ENCODE measurements around the gene ADAM15.

DNA sequence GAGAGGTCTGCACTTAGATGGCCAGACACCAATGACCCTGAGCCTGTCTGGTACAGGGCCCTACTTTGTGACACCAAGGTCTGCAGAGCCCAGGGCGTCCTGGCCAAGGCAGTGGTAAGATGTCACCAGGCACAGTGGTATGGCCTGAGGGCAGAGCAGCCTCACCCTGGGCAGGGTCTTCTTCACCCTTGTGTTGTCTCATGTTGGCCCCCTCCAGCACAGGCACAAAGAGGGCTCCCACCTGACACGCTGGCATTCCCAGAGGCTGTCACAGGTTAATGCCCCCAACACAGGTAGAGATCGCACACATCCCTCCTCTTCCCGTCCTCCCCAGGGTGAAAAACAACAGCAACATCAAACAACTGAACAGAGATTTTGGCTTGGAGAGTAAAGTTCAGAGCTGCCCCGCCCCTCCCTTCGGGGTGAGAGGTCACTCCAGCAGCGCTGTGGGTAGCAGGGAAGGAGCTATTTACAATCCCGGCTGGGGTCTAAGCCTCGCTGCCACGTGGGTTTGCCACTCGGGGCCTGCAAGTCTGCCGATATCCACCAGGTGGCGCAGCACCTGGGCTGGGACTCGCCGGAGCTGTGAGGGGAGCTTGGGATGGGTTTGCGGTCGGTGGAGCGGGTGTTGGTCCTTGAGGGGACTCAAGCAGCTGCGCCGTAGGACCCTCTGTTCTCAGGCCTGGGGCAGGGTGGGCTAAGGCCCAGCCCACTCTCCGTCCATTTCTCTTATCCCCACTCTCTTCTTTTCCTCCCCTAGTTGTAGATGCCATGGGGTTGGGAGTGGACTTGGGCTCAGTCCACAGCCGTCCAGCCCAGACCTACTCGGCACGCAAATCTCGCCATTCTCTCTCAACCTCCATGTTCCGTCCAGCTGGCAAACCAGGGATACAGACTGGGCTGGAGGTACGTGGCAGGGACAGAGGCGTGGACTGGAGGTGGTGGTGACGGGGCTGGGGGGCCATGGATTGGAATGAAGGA lies 40.2 kb downstream of the ADAM15 start:
- TF ChIP-seq CTCF (IDR thresholded peaks at IDR 0.05; ENCODE audit: low read depth, low read length) (peak; percentile 99), EZH2phosphoT487 (IDR thresholded peaks at IDR 0.05; ENCODE audit: low read depth) (no peak)
